ENCODE measurements around the gene DENND5A. TPM values are rescaled to one million over a fixed set of nuclear protein-coding genes. Genes with fewer than 3 reads are reported as not detected.
"Not testable (repeated sequence)": the region's sequence is repeated elsewhere in the genome, so short reads cannot be mapped to it uniquely, and the experiment has no call there.

DENND5A gene
- total and polyA plus RNA-seq, 2 experiments from 2014 or later: 99.5 to 196 TPM

- Histone ChIP-seq H3K36me3 (no peaks in the 10 kb centered on the region), H3K4me1 (ENCODE audit: low read depth) (peaks cover 37% of the 10 kb centered on the region), H3K4me3 (no peak overlapping the region), H3K9me3 (ENCODE audit: low read depth) (no peaks in the 10 kb centered on the region), H3K27me3 (no peaks in the 10 kb centered on the region), H3K27ac (no peak overlapping the region)
- DNase-seq (ENCODE audit: low read depth in 1 of 2, low spot score in 1 of 2): no peak
- TF ChIP-seq, protein P1, sequence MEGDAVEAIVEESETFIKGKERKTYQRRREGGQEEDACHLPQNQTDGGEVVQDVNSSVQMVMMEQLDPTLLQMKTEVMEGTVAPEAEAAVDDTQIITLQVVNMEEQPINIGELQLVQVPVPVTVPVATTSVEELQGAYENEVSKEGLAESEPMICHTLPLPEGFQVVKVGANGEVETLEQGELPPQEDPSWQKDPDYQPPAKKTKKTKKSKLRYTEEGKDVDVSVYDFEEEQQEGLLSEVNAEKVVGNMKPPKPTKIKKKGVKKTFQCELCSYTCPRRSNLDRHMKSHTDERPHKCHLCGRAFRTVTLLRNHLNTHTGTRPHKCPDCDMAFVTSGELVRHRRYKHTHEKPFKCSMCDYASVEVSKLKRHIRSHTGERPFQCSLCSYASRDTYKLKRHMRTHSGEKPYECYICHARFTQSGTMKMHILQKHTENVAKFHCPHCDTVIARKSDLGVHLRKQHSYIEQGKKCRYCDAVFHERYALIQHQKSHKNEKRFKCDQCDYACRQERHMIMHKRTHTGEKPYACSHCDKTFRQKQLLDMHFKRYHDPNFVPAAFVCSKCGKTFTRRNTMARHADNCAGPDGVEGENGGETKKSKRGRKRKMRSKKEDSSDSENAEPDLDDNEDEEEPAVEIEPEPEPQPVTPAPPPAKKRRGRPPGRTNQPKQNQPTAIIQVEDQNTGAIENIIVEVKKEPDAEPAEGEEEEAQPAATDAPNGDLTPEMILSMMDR (IDR thresholded peaks at IDR 0.05; ENCODE audit: low read depth, low read length): no peak
These were observed 2.5 kb upstream of the DENND5A start for GRCh38 chr11:9267680-9268079.

- Histone ChIP-seq H3K27ac (no peak overlapping the region), H3K4me3 (no peak overlapping the region), H3K4me1 (ENCODE audit: low read depth) (peaks cover 40% of the 10 kb centered on the region), H3K9me3 (ENCODE audit: low read depth) (no peaks in the 10 kb centered on the region), H3K36me3 (no peaks in the 10 kb centered on the region), H3K27me3 (no peaks in the 10 kb centered on the region)
- no peak for DNase-seq (ENCODE audit: low read depth in 1 of 2, low spot score in 1 of 2)
- TF ChIP-seq, protein P1 (IDR thresholded peaks at IDR 0.05; ENCODE audit: low read depth, low read length): no peak
These were observed 1.8 kb upstream of the DENND5A start for GRCh38 chr11:9266926-9267325.

DNA sequence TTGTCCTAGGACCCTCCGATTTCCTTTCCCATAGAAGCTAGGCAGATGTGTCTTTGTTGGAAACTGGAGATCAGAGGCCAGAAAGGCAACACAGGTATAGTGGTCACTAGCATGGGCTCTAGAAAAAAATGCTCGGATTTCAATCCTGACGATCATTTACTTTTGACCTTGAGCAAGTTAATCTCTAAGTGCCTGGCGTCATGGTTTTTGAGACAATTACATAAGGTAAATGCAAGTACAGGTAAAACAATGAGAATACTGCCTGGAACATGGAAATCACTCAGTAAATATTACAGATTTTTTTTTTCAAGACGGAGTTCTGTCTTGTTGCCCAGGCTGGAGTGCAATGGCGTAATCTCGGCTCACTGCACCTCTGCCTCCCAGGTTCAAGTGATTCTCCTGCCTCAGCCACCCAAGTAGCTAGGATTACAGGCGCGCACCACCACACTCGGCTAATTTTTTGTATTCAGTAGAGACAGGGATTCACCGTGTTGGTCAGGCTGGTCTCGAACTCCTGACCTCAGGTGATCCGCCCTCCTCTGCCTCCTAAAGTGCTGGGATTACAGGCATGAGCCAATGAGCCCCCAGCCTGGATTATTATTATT, 1.1 kb upstream of the DENND5A start:
- Histone ChIP-seq H3K27ac (peak overlapping the region; percentile 98), H3K9me3 (ENCODE audit: low read depth) (no peaks in the 10 kb centered on the region), H3K4me1 (ENCODE audit: low read depth) (peaks cover 39% of the 10 kb centered on the region), H3K4me3 (no peak overlapping the region), H3K36me3 (no peaks in the 10 kb centered on the region), H3K27me3 (no peaks in the 10 kb centered on the region)
- TF ChIP-seq, protein P1 (IDR thresholded peaks at IDR 0.05; ENCODE audit: low read depth, low read length): no peak
- DNase-seq (ENCODE audit: low read depth in 1 of 2, low spot score in 1 of 2): no peak

GRCh38 chr11:9264316-9265210, 587 bp downstream of the DENND5A start:
- TF ChIP-seq, protein P1 (IDR thresholded peaks at IDR 0.05; ENCODE audit: low read depth, low read length): no peak
- Histone ChIP-seq H3K27me3 (no peaks in the 10 kb centered on the region), H3K4me3 (peak overlapping the region; percentile 98), H3K4me1 (ENCODE audit: low read depth) (peaks cover 28% of the 10 kb centered on the region), H3K27ac (peak overlapping the region; percentile 98), H3K9me3 (ENCODE audit: low read depth) (no peaks in the 10 kb centered on the region), H3K36me3 (no peaks in the 10 kb centered on the region)
- DNase-seq (ENCODE audit: low read depth in 1 of 2, low spot score in 1 of 2): peak; percentile 56 to 83

GRCh38 chr11:9263840-9264315, 1.3 kb downstream of the DENND5A start:
- H3K27ac ChIP-seq: peak overlapping the region; percentile 98
- H3K4me3 ChIP-seq: peak overlapping the region; percentile 98
- no peaks in the 10 kb centered on the region for H3K27me3 ChIP-seq
- no peaks in the 10 kb centered on the region for H3K36me3 ChIP-seq
- TF ChIP-seq, protein P1 (IDR thresholded peaks at IDR 0.05; ENCODE audit: low read depth, low read length): no peak
- H3K4me1 ChIP-seq (ENCODE audit: low read depth): peaks cover 22% of the 10 kb centered on the region
- H3K9me3 ChIP-seq (ENCODE audit: low read depth): no peaks in the 10 kb centered on the region
- no peak for DNase-seq (ENCODE audit: low read depth in 1 of 2, low spot score in 1 of 2)

- Histone ChIP-seq H3K4me1 (ENCODE audit: low read depth) (peaks cover 17% of the 10 kb centered on the region), H3K27ac (peak overlapping the region; percentile 46)
- H3K36me3 ChIP-seq; H3K9me3 ChIP-seq (ENCODE audit: low read depth); H3K4me3 ChIP-seq; DNase-seq (ENCODE audit: low read depth in 1 of 2, low spot score in 1 of 2); H3K27me3 ChIP-seq: not testable (repeated sequence)
These were observed 4.4 kb downstream of the DENND5A start for GRCh38 chr11:9260838-9261146.

Data from cardiac muscle cell (in vitro differentiated cells and primary cell).